GM21786 (cell line): ENCODE data around the gene FAM227B.
A peak's percentile ranks its signal among the peaks of the same experiment; 100 is the strongest.
"Not testable (repeated sequence)": the region's sequence is repeated elsewhere in the genome, so short reads cannot be mapped to it uniquely, and the experiment has no call there.

Experiments
- ATAC-seq: cut with Tn5 transposase; IDR thresholded peaks from one replicate; pipeline ENCODE4 v1.9.1; 2021; ENCODE audit not compliant: unreplicated experiment

Gene FAM227B

GRCh38 chr15:49495993-49496753 lies 124.4 kb downstream of the FAM227B start:
- ATAC-seq, result no peak

DNA sequence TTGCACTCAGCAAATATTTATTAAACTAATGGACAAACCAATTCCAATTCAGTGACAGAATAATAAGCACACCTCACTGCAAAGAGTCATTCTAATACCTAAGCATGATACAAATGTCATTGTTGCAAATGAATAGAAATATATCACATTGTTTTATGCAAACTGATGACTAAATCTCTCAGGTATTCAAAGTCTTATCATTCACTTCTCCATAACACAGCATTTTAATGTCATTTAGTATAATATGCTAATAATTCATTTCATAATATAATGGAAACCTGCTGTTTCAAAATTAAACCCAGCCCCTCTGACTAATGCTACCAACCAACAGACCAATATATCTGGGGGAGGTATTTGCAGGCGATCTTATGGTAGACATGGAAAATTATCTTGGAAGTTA lies 125.8 kb downstream of the FAM227B start:
- no peak for ATAC-seq

GRCh38 chr15:49492830-49493229 lies 127.8 kb downstream of the FAM227B start:
- no peak for ATAC-seq

- no peak for ATAC-seq
Measured at GRCh38 chr15:49492151-49492550, 128.5 kb downstream of the FAM227B start.

- ATAC-seq, result no peak
Measured at GRCh38 chr15:49490966-49491365, 129.7 kb downstream of the FAM227B start.

GRCh38 chr15:49485401-49485800 lies 135.2 kb downstream of the FAM227B start:
- ATAC-seq, result not testable (repeated sequence)

DNA sequence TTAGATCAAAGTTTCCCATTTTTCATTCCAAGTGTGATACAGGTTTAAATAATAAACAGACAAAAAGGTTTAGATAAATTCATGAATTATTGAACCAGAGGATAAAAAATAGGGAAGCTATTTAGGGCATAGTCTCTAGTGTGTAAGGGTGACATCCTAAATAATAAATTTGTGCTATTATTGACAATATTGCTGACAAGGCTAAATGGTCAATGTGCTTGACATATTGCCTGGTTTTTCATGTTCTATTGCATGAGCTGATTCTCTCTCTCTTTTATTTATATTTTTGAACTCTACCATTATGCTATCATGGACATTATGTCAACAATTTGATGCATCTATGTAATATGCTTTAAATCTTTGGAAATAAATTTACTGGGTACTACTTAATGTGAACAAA lies 141.6 kb downstream of the FAM227B start:
- ATAC-seq, result not testable (repeated sequence)

- not testable (repeated sequence) for ATAC-seq
Measured at GRCh38 chr15:49478021-49478420, 142.6 kb downstream of the FAM227B start.

DNA sequence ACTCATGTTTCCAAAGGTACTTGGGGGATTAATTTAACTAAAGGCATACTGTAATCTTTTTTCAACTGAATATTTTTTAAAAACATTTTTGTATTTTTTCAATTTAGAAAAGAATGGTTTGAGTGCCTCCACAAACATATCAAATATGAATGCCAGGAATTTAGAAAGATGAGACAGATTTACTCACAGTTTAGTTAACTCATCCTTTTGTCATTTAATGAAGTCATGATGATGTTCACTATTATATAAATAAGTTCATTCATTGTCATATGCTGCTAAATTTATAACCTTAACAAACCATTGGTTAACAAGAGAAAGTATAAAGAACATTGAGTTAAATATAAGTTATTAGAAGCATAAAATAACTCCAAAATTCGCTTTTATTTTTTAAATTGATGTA lies 147.6 kb downstream of the FAM227B start:
- no peak for ATAC-seq

DNA sequence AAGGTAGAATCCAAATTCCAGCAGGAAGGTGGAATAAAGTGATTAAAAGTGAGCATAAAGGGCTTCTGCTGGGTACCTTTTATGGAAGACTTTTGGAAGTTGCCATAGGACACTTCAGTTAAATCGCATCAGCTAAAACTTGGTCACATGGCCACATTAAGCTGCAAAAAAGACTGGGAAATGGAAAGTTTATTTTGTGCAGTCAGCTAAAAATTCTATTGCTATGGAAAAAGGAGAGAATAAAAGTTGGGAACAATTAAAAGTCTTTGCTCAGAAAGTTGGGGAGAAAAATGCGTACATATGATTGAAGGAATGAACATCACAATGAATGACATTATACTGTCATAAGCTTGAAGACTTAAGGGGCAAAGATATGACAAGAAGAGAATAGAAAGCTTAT lies 148.3 kb downstream of the FAM227B start:
- ATAC-seq, result no peak

DNA sequence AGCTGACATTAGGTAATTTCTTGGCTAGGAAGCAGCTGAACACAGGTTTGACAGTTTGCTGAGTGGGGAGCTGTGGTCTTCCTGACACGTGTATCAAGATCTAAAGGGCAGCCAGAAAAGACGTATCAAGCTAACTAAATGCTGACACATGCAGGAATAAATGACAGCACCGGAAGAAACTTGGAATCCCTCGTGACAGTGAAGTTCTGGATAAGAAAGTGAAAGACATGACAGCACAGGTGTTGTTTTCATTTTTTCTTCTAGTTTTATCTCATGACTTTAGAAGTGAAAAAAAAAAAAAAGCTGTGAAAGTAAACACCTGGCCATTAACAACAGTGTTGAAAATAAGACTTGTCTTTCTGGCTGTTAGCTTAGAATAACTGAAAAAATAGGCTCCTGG lies 148.9 kb downstream of the FAM227B start:
- peak; percentile 71 for ATAC-seq

GRCh38 chr15:49471248-49471647 lies 149.4 kb downstream of the FAM227B start:
- not testable (repeated sequence) for ATAC-seq

GRCh38 chr15:49468481-49468839 lies 152.2 kb downstream of the FAM227B start:
- no peak for ATAC-seq

- ATAC-seq, result no peak
Measured at GRCh38 chr15:49467746-49468480, 152.7 kb downstream of the FAM227B start.

- ATAC-seq, result no peak
Measured at GRCh38 chr15:49466119-49466518, 154.5 kb downstream of the FAM227B start.

- no peak for ATAC-seq
Measured at GRCh38 chr15:49464522-49464921, 156.1 kb downstream of the FAM227B start.

GRCh38 chr15:49462232-49462844 lies 158.3 kb downstream of the FAM227B start:
- ATAC-seq, result no peak

GRCh38 chr15:49460411-49460941 lies 160.1 kb downstream of the FAM227B start:
- ATAC-seq, result no peak

DNA sequence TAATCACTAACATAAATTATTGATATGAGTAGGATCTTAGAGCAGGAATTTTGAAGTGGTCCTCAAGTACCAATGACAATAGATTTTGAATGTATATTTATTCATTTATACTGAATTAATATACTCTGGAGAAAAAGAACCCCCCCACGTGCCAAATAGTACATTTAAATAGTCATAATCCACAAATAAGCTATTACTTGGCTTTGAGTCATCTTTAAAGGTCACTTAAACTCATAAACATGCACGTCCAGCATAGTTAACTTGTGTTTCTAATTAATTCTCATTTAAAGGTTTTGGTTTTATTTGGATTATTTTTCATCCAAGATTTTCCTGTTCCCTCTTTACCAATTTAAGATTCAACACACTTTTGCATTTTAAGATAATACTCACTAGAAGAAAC lies 162.5 kb downstream of the FAM227B start:
- no peak for ATAC-seq

DNA sequence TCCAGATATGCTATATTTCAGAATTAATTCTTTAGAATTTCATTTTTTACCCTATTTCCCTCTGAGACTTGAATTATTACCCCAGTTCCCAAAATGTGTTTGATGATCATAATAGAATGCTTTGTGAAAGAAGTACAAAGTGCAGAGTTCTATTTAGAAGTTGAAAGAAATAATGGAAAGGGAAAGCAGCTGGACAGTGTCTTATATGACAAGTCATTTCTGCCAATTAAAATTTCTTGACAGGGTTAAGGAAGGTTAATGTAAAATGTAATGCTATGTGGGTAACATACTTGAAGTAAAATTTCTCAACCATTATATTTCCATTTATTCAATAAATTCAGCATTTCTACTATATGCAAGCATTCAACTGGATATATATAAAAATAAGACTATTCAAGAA lies 164.5 kb downstream of the FAM227B start:
- ATAC-seq, result no peak

DNA sequence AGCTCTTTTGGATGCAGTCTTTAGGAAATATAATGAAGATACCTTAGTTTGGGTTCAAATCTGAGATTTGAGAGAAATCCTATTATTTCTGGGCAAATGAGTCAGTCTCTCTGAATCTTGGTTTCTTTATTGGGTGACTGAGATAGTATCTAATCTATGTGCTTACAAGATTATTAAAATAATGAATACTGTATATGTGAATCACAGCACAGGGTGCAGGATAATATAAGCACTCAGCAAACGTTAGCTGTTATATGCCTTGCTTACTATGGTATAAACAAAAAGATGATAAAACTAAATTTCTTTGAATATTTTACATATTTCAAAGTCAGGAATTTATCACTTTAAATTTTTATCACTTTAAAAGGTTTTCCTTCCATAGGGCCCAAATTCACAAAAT lies 168.0 kb downstream of the FAM227B start:
- no peak for ATAC-seq

GRCh38 chr15:49441816-49442215 lies 178.8 kb downstream of the FAM227B start:
- ATAC-seq, result no peak
